IMR-90 (cell line): ENCODE results near the gene SLC1A5. TPM values are rescaled to one million over a fixed set of nuclear protein-coding genes. Genes with fewer than 3 reads are reported as not detected.
"Not testable (repeated sequence)": the region's sequence is repeated elsewhere in the genome, so short reads cannot be mapped to it uniquely, and the experiment has no call there.

Source experiments
- ATAC-seq: fragments of 200-7000 bp; cut with Tn5 transposase; 2 replicates; pipeline ENCODE4 v1.9.1; 2020; ENCODE audit warnings: low read depth, mild to moderate bottlenecking, moderate library complexity
- BruUV-seq: library from RNA; stranded (reverse); fragments of 400-500 nt; replicated peaks from 2 replicates; lab custom pipeline; 2021; lab: Mats Ljungman, UMichigan
- CTCF ChIA-PET: fragments of 300-600 bp; formaldehyde crosslinking; extraction: SDS; loops from one replicate; lab custom pipeline; 2021; ENCODE audit warnings: antibody characterized with exemption; lab: Yijun Ruan, JAX
- POLR2A ChIA-PET: fragments of 300-600 bp; sonication (Branson Sonifier 250); formaldehyde crosslinking; loops from one replicate; lab custom pipeline; 2022; ENCODE audit warnings: antibody characterized with exemption; ENCODE audit not compliant: unreplicated experiment; lab: Charles Lee
- DNase-seq: peaks from one replicate; pipeline ENCODE4 v3.0.0; 2013
- H2AFZ ChIP-seq: replicated peaks from 2 replicates; pipeline ENCODE3; 2013; ENCODE audit warnings: low read length, mild to moderate bottlenecking; ENCODE audit not compliant: poor library complexity
- H2AK5ac ChIP-seq: 2 replicates; pipeline ENCODE4 v1.6.1; 2013; ENCODE audit warnings: low read depth, low read length, inconsistent platforms
- H2AK9ac ChIP-seq: replicated peaks from 2 replicates; pipeline ENCODE3; 2013; ENCODE audit warnings: mild to moderate bottlenecking, low read depth, low read length, moderate library complexity; ENCODE audit not compliant: poor library complexity
- H2BK120ac ChIP-seq: 2 replicates; pipeline ENCODE4 v1.6.1; 2013; ENCODE audit warnings: low read depth, low read length, inconsistent platforms
- H2BK15ac ChIP-seq: 3 replicates; pipeline ENCODE4 v1.6.1; 2013; ENCODE audit warnings: low read depth, low read length, inconsistent platforms
- H2BK20ac ChIP-seq: 2 replicates; pipeline ENCODE4 v1.6.1; 2013; ENCODE audit warnings: low read depth, mild to moderate bottlenecking, inconsistent platforms, low read length, moderate library complexity
- H2BK5ac ChIP-seq: 2 replicates; pipeline ENCODE4 v1.6.1; 2013; ENCODE audit warnings: mild to moderate bottlenecking, low read depth, low read length, inconsistent platforms; ENCODE audit not compliant: poor library complexity, severe bottlenecking
- H3K14ac ChIP-seq: replicated peaks from 2 replicates; pipeline ENCODE4 v1.6.1; 2013; ENCODE audit warnings: low read depth, low read length, inconsistent platforms
- H3K18ac ChIP-seq: 2 replicates; pipeline ENCODE4 v1.6.1; 2013; ENCODE audit warnings: low read depth, low read length, control low read depth
- H3K23ac ChIP-seq: 2 replicates; pipeline ENCODE4 v1.6.1; 2013; ENCODE audit warnings: low read depth, low read length, inconsistent platforms
- H3K27ac ChIP-seq: 2 replicates; pipeline ENCODE4 v1.5.1; 2013; ENCODE audit warnings: mild to moderate bottlenecking, control low read depth, low read length; ENCODE audit not compliant: insufficient read depth
- H3K27me3 ChIP-seq: 2 replicates; pipeline ENCODE4 v1.6.1; 2013; ENCODE audit warnings: low read length; ENCODE audit not compliant: control insufficient read depth, insufficient read depth
- H3K36me3 ChIP-seq: 2 replicates; pipeline ENCODE4 v1.6.1; 2013; ENCODE audit warnings: low read length, mixed read lengths; ENCODE audit not compliant: control insufficient read depth, insufficient read depth
- H3K4ac ChIP-seq: 2 replicates; pipeline ENCODE4 v1.6.1; 2013; ENCODE audit warnings: low read depth, low read length, inconsistent platforms
- H3K4me1 ChIP-seq: 2 replicates; pipeline ENCODE4 v1.6.1; 2013; ENCODE audit warnings: low read length, mixed read lengths; ENCODE audit not compliant: control insufficient read depth, insufficient read depth
- H3K4me2 ChIP-seq: 2 replicates; pipeline ENCODE4 v1.6.1; 2013; ENCODE audit warnings: low read depth, mild to moderate bottlenecking, control low read depth, low read length, moderate library complexity
- H3K4me3 ChIP-seq: 2 replicates; pipeline ENCODE4 v1.5.1; 2013; ENCODE audit warnings: low read depth, mild to moderate bottlenecking, control low read depth, low read length, moderate library complexity; ENCODE audit not compliant: insufficient read depth
- H3K56ac ChIP-seq: 2 replicates; pipeline ENCODE4 v1.6.1; 2013; ENCODE audit warnings: low read length, inconsistent platforms; ENCODE audit not compliant: insufficient read depth; ENCODE audit errors: extremely low read depth
- H3K79me1 ChIP-seq, 2 experiments: 2 replicates each; pipeline ENCODE4 v1.6.1; 2013; ENCODE audit warnings: low read length in 2 of 2, inconsistent platforms in 1 of 2, low read depth in 1 of 2
- H3K9ac ChIP-seq: 2 replicates; pipeline ENCODE4 v1.6.1; 2013; ENCODE audit warnings: low read depth, low read length, control low read depth
- H3K9me1 ChIP-seq: 2 replicates; pipeline ENCODE4 v1.6.1; 2013; ENCODE audit warnings: low read length, inconsistent platforms; ENCODE audit not compliant: insufficient read depth
- H3K9me3 ChIP-seq: 2 replicates; pipeline ENCODE4 v1.6.1; 2013; ENCODE audit warnings: low read length; ENCODE audit not compliant: control insufficient read depth, insufficient read depth
- H4K20me1 ChIP-seq: 2 replicates; pipeline ENCODE4 v1.6.1; 2013; ENCODE audit warnings: low read length, inconsistent platforms; ENCODE audit not compliant: insufficient read depth
- H4K5ac ChIP-seq: 2 replicates; pipeline ENCODE4 v1.6.1; 2013; ENCODE audit warnings: mild to moderate bottlenecking, low read depth, low read length, control low read depth
- H4K8ac ChIP-seq, 2 experiments: 2 replicates each; pipeline ENCODE4 v1.6.1; 2013; ENCODE audit warnings: low read depth in 2 of 2, low read length in 2 of 2, control low read depth in 1 of 2, inconsistent platforms in 1 of 2
- H4K91ac ChIP-seq: 2 replicates; pipeline ENCODE4 v1.6.1; 2013; ENCODE audit warnings: low read depth, low read length, inconsistent platforms; ENCODE audit not compliant: insufficient read depth
- WGBS, 2 experiments: methylation state at CpG; one replicate each; pipeline versions ENCODE4 v1.1.5 to v1.1.7; 2013; ENCODE audit warnings: missing lambda C conversion rate in 2 of 2; ENCODE audit not compliant: insufficient read length in 1 of 2; ENCODE audit errors: extremely low coverage in 2 of 2; 5-methylcytosine and 5-hydroxymethylcytosine counted together
- dilution Hi-C: fragments of 300-500 bp; cut with HindIII; formaldehyde crosslinking; loops from one replicate; pipeline ENCODE4 v1.14.3; 2018; ENCODE audit warnings: low sequenced_read_pairs; ENCODE audit not compliant: unreplicated experiment
- in situ Hi-C: fragments of 300-500 bp; cut with MboI; formaldehyde crosslinking; loops from 3 replicates; pipeline ENCODE4 v1.14.3; 2019; ENCODE audit warnings: low sequenced_read_pairs, inconsistent platforms, mixed read lengths
- intact Hi-C: fragments of 100-400 bp; cut with micrococcal nuclease; formaldehyde crosslinking; loops from 2 replicates; pipeline ENCODE4 v1.10.0; 2022
- polyA plus RNA-seq, 3 experiments: library from polyadenylated mRNA; depleted of rRNA; stranded (reverse); fragments of >200 nt; gene quantifications; 2 replicates each; pipeline ENCODE4 v1.2.3, GENCODE V29; 2012; ENCODE audit warnings: low replicate concordance in 1 of 3
- total RNA-seq: library from RNA; depleted of rRNA; stranded (reverse); fragments of >200 nt; gene quantifications from 2 replicates; pipeline ENCODE4 v1.2.3, GENCODE V29; 2012

The SLC1A5 gene
- total and polyA plus RNA-seq, 2 of the 4 experiments (the other 2 are of a cell fraction) = 142 to 171 TPM

GRCh38 chr19:46768746-46769145 lies 19.6 kb downstream of the SLC1A5 start:
- H3K9me1 ChIP-seq, H3K9me3 ChIP-seq, H2BK5ac ChIP-seq, H3K27me3 ChIP-seq, H2BK20ac ChIP-seq, BruUV-seq, H3K14ac ChIP-seq, intact Hi-C loops, H3K79me1 ChIP-seq, H2BK15ac ChIP-seq, H4K91ac ChIP-seq, H3K9ac ChIP-seq, H3K4me1 ChIP-seq, H4K20me1 ChIP-seq, H2AK9ac ChIP-seq, H3K18ac ChIP-seq, H4K8ac ChIP-seq, H3K4me2 ChIP-seq, H3K36me3 ChIP-seq, H2BK120ac ChIP-seq, H3K4ac ChIP-seq, POLR2A ChIA-PET, ATAC-seq, in situ Hi-C loops, H2AK5ac ChIP-seq, H3K56ac ChIP-seq, H3K4me3 ChIP-seq, H4K5ac ChIP-seq, DNase-seq, H3K27ac ChIP-seq, H2AFZ ChIP-seq, H3K23ac ChIP-seq, dilution Hi-C loops: not testable (repeated sequence)
- WGBS, 2 experiments = no CpG with 5 or more reads among the region's 4 CpGs
- CTCF ChIA-PET = interaction anchor here (1.1 kb wide), 1 partner anchor 72 kb away, joined by 3 read pairs; no protein-coding TSS in a partner anchor
